HG02870 (cell line): Measurements from ENCODE around the gene WDFY4.

Source experiments
- ATAC-seq: cut with Tn5 transposase; IDR thresholded peaks from one replicate; pipeline ENCODE4 v1.9.1; 2021; ENCODE audit warnings: mild to moderate bottlenecking, moderate library complexity; ENCODE audit not compliant: unreplicated experiment

Gene WDFY4

DNA sequence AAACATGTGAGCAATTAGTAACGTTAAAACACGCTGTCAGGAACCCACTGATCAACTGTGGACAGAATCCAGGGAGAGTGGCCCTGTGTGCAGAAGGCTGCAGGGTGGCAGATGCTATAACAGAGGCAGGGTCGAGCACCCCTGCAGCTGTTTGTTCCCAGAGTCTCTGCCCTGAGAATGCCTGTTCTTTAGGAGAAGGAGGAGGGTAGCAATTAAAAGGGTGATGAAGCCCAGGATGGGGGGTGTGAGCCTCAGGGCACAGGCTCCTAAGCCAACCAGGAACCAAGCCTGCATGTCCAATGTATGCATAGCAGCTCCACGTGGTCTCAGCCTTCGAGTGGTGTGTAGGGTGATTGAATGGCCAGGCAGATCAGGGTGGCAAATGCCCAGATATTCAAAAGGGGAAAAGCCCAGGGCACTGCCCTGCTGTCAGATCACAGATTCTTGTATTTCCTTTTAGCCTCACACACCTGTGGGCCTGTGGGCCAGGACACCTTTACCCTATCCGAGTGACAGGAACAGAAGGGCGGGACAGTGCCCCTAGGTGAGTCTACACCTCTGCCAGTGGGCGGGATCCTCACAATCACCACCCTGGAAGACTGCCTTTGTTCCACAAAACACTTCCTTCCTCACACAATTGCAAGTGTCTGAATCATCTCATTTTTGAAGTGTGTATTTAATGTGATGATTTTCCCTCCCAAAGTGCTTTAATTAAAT is 7.3 kb downstream of the WDFY4 start:
- ATAC-seq: no peak

DNA sequence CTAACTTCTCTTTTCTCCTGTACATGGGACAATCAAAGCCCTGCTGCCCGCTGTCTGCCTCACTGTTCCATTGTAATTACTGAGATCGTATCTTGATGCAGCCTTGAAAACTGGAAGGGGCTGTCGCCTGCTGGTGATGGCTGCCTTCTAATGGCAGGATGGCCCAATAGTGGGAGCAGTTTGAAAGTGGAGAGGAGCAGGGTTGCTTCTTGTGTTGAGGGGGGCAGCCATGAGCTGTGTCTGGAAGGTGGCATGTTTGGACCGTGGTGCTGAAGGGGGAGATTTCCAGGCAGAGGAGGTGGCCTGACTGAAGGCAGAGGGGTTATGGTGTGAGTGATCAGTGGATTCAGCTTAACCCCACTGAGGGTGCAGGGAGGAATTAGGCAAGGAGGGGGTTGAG is 8.1 kb downstream of the WDFY4 start:
- ATAC-seq: no peak

DNA sequence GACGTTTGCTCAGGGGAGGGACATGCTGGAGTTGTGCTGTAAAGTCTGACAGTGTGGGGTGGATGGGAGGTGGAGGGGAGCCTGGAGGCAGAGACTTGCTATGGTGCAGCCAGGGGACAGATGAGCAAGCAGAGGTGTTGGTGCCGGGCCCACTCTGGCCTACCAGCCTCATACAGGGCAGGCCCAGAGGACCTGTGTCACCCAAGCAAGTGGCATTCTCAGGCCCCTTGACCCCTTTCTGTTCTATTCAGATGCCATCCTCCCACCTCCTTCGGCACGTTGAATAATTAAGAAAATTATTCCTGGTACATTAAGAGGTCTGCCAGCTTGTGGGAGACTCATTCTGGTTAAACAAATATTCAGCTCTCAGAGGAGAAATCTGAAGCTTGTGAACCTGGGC is 8.5 kb downstream of the WDFY4 start:
- ATAC-seq: no peak

GRCh38 chr10:48694371-48695030 is 9.8 kb downstream of the WDFY4 start:
- no peak for ATAC-seq

GRCh38 chr10:48695636-48696534 is 11.2 kb downstream of the WDFY4 start:
- ATAC-seq: no peak

DNA sequence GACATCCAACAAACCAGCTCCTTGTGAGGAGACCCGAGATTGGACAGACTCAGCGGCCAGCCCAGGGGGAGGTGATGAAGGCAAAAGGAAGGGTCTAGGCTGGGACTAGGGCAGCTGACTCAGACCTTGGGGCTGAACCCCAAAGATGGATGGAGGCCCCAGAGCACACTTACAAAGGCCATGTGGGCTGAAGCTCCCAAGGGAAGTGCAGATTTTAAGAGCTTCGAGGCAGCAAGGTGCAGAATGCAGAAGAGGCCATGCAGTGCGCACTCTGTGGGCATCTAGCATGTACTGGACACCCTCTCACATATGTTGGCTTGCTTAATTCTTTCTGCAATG is 11.8 kb downstream of the WDFY4 start:
- no peak for ATAC-seq

DNA sequence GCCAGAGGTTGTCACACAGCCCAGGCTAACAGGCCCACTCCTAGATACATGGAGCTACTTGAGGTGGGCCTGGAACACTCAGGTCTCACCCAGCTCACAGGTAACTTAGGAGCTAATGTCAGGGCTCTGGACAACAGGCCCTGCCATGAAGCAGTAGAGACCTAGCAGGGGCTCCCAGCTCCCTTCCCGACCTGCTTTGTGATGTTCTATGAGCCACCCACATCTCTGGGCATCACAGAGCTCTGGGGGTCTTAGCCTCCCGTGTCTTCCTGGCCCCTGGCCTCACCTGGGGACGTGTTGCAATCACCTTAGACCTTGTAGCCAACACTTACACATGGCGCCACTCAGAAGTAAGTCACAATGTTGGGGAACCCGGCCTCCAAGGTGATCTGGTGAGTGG is 12.4 kb downstream of the WDFY4 start:
- ATAC-seq: no peak

GRCh38 chr10:48697821-48698764 is 13.4 kb downstream of the WDFY4 start:
- no peak for ATAC-seq

DNA sequence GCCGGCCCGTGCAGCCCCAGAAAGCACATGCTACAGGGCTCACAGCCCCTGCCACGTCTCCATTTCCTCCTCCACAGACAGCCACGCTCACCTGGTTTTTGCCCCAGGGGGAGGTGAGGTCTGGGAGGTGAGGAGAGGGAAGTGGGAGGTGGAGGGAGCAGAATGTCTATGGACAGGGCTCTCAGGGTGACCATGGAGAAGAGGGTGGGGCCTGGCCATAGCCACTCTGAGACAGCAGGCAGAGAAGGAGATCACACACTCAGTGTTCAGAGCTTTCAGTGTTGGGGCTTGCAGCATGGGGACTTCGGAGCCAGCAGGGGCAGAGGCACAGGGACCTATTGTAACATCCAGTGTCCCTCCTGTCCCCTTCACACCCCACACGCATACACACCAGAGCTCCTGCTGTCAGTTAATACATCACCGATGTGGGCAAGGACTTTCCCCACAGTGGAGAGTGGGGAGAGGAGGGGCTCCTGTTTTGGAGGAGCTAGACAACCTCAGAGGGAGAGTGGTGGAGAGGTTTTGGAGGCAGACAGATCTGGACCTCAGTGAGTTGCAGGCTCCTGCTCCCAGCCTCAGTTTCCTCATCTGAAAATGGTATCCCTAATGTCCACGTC is 14.4 kb downstream of the WDFY4 start:
- no peak for ATAC-seq

GRCh38 chr10:48700071-48700470 is 15.4 kb downstream of the WDFY4 start:
- no peak for ATAC-seq

DNA sequence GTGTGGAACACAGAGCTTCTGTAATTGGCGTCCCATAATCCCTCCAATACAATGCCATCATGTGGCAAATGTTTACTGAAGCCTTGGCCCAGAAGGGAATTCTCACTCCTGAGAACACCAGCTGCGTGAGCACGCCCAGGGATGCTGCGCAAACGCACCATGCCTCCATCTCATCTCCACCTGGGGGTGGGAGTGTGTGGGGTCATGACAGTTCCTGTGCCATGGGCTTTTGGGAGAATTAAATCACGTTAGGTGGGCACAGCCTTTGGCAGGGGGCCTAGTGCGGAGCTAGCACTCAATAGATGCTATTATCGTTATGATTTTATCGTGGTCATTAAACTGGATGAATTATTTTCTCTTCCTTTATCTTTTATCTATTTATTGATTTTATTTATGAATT is 15.8 kb downstream of the WDFY4 start:
- ATAC-seq: no peak

DNA sequence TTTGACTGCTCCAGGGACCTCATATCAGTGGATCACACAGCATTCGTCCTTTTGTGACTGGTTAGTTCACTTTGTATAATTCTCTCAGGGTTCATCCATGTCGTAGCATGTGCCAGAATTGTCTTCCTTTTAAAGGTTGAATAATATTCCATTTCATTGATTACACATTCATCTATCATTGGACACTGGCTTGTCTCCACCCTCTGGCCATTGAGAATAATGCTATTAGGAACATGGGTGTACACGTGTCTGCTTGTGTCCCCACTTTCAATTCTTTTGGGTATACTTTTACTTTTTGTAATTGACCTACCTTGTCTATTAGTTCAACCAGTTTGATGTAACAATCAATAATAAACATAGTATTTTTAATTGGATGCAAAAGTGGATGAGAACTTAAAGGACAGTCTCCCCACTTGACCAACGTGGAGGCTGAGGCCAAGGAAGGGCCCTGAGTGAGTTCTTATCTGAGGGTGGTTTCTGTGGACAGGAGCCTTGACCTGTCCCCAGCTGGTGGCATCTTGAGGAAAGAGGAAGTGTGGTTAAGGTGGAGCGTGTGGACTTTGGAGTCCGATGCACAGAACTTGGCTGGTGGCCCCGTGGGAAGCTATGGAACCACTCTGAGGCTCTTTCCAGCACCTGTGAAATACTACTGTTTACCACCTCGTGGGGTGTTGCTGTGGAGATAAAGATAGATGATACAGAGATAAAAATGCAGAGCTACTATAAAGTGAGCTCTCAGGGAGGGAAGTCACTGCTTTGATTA is 16.6 kb downstream of the WDFY4 start:
- ATAC-seq: no peak

GRCh38 chr10:48701941-48702340 is 17.3 kb downstream of the WDFY4 start:
- no peak for ATAC-seq

DNA sequence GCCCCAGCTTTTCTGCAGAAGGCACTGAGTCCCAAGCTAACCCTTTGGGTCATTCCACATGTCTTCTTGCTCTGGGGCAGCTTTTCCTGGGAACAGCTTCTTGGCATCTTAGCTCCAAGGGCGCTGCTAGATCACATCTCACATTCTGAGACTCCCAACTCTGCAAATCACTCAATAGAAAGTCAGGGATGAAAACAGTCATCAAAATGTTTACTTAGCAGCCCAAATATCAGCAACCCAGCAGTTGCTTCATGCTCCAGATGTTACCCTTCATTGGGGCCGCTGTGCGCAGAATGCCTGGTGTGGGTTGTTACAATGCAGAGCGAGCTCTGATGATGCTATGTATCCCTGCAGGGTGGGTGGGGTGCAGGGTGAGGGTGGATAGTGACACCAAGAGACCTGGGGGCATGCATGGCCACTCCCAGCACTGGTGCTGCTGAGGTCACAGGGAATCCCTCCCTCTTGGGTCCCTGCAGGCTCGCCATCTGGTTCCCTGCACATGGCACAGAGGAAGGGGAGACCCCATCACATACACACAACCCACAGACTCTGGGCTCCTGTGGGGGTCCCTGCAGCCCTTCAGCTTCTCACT is 19.0 kb downstream of the WDFY4 start:
- ATAC-seq: no peak

DNA sequence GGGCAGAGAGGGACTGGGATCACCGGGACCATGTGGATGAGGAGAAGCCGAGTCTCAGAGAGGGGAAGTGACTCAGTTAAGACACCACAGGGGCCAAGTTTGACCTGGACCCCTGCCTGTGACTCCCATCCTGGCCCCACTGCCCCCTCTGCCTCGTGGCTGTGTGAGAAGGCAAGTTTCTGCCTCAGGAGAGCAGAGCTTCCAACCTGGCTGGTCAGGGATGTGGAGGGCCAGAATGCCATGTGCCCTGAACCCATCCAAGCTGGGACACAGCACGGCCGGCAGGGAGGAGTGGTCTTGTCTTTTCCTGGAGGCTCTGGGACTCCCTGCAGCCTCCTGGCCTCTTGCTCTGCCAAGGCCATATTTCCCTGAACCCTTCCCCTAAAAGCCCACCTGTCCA is 19.5 kb downstream of the WDFY4 start:
- no peak for ATAC-seq

DNA sequence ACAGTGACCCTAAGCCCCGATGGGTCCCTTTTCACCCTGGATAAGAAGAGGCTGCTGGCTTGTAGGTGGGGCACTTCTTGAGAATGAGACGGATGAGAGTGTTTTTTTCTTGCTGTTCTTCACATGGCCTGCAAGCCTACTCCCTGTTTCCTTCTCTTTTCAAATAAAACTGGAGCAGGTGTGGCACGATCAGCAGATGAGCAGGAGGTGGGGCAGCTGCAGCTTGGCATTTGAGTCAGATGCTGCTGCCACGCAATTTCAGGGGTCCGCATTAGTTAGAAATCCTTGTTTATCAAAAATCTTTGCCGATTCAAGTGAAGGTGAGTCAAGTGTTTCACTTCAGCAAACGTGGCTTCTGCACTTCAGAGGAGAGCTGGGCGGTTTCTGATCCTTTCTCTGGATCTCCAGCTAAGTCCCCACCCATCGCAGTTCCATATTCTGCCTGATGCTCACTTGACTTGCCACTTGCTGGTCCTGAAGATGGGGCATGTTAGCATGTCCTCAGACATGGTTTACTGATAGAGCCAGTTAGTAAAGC is 20.8 kb downstream of the WDFY4 start:
- no peak for ATAC-seq

GRCh38 chr10:48707472-48707871 is 22.8 kb downstream of the WDFY4 start:
- no peak for ATAC-seq

DNA sequence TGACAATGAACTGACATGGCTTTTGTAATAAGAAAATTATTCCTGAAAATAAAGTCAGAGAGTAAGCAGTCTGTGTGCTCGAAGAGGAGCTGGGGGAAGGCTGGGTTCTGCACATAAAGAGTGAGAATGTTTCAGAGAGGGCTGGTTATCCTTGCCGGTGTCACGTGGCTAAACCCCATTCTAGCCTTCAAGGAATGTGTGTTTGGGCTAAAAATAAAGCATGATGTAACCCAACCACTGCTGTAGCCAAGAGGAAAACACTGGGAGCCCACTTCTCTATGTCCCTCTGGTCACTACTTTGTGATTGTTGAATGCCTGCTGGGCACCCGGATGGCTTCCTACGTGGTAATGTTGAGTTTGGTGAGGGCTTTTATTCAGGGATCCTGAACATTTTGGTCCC is 23.5 kb downstream of the WDFY4 start:
- no peak for ATAC-seq
